Fibroblast of villous mesenchyme (primary cell): ENCODE measurements around the gene AARS1. TPM values are rescaled to one million over a fixed set of nuclear protein-coding genes. Genes with fewer than 3 reads are reported as not detected.
"Not testable (repeated sequence)": the region's sequence is repeated elsewhere in the genome, so short reads cannot be mapped to it uniquely, and the experiment has no call there.

ENCODE experiments used
- DNase-seq: peaks from one replicate; pipeline ENCODE4 v3.0.0-alpha.2; 2010; ENCODE audit warnings: low read depth
- H3K4me3 ChIP-seq: 2 replicates; pipeline ENCODE4 v1.5.1; 2011; ENCODE audit warnings: low read depth, mild to moderate bottlenecking, low read length
- total RNA-seq: library from RNA; depleted of rRNA; stranded (reverse); fragments of >200 nt; gene quantifications from 2 replicates; pipeline ENCODE4 v1.2.3, GENCODE V29; 2012
- TF ChIP-seq, protein P1 (sequence below): IDR thresholded peaks from 2 replicates; pipeline ENCODE4 v1.5.1; 2012; ENCODE audit warnings: low read depth, mild to moderate bottlenecking, low read length; ENCODE audit not compliant: insufficient read depth

The AARS1 gene
- total RNA-seq, 1 donor: 113 TPM

DNA sequence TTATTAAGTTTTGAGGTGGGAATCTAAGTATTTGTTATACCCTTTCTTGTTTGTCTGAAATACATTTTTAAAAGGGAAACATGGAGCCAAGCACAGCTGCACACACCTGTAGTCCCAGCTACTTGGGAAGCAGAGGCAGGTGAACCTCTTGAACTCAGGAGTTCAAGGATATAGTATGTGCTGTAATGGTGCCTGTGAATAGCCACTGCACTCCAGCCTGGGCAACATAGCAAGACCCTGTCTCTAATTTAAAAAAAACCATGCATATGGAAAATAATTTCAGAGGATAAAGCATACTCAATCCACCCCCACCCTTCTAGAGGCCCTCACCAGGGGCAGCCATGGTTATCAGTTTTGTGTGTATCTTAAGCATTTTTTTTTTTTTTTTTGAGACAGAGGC lies 6.3 kb upstream of the AARS1 start:
- H3K4me3 ChIP-seq: no peak overlapping the region
- no peak for DNase-seq
- TF ChIP-seq, protein P1, sequence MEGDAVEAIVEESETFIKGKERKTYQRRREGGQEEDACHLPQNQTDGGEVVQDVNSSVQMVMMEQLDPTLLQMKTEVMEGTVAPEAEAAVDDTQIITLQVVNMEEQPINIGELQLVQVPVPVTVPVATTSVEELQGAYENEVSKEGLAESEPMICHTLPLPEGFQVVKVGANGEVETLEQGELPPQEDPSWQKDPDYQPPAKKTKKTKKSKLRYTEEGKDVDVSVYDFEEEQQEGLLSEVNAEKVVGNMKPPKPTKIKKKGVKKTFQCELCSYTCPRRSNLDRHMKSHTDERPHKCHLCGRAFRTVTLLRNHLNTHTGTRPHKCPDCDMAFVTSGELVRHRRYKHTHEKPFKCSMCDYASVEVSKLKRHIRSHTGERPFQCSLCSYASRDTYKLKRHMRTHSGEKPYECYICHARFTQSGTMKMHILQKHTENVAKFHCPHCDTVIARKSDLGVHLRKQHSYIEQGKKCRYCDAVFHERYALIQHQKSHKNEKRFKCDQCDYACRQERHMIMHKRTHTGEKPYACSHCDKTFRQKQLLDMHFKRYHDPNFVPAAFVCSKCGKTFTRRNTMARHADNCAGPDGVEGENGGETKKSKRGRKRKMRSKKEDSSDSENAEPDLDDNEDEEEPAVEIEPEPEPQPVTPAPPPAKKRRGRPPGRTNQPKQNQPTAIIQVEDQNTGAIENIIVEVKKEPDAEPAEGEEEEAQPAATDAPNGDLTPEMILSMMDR: no peak

DNA sequence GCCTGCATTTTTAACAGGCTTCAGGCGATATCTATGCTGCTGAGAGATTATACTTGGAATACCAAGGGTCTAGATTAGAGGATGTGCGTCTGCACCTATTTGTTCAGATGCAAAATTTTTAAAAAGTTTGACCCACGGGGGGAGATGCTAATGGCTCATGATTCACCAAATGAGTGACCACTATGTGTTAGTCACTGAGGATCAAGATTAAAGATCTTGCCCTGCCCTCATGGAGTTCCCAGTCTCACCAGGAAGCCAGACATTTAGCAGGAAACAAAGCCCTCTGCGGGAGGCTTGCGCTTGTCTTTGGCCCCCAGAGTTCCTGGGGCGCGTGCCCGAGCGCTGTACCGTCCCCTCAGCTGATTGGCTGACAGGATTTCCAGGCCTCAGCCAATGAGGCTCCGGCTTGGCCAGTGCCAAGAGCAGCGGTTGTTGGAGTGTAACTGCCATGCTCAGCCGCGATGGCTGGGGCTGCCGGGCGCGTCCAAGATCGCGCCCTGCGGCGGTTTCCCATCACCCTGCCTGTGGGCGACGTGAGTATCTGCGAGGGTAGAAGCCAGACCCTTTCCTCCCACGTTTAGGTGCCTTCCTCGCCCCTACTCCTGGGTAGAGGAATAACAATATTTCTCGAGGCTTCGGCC lies 5.2 kb upstream of the AARS1 start:
- H3K4me3 ChIP-seq: no peak overlapping the region
- TF ChIP-seq, protein P1: no peak
- no peak for DNase-seq

DNA sequence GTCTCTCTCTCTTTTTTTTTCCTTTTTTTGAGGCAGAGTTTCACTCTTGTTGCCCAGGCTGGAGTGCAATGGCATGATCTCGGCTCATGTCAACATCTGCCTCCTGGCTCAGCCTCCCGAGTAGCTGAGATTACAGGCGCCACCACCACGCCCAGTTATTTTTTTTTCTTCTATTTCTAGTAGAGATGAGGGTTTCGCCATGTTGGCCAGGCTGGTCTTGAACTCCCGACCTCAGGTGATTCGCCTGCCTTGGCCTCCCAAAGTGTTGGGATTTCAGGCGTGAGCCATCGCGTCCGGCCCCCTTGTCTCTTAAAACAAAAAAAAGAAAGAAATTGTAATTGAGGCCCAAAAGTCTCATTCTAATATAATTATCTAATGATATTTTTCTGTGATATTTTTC lies 2.8 kb upstream of the AARS1 start:
- not testable (repeated sequence) for DNase-seq, H3K4me3 ChIP-seq

DNA sequence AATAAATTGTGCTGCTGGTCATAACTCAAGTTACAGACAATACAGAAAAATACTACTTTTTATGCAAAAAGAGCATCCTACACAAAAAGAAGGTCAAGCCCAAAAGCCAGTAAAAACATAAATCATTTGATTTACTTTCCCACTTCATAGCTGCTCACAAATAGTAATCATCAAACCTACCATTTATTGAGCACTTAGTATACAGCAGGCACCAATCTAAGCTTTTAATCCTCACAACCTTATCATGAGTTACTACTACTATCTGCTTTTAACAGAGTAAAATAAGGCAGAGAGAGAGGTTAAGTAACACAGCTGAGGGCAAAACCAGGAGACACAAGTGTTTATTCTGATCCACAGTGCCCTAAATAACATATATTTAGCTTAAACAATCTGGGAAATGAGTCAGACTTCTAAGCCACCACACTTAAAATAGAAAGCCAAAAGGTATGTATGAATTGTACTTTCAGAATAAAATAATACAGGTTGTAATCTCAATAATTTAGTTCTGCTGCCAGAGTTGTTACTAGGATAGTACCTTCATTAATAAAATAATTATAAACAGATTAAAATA lies 1.7 kb upstream of the AARS1 start:
- no peak overlapping the region for H3K4me3 ChIP-seq
- peak; percentile 61 for DNase-seq
- TF ChIP-seq, protein P1: no peak

DNA sequence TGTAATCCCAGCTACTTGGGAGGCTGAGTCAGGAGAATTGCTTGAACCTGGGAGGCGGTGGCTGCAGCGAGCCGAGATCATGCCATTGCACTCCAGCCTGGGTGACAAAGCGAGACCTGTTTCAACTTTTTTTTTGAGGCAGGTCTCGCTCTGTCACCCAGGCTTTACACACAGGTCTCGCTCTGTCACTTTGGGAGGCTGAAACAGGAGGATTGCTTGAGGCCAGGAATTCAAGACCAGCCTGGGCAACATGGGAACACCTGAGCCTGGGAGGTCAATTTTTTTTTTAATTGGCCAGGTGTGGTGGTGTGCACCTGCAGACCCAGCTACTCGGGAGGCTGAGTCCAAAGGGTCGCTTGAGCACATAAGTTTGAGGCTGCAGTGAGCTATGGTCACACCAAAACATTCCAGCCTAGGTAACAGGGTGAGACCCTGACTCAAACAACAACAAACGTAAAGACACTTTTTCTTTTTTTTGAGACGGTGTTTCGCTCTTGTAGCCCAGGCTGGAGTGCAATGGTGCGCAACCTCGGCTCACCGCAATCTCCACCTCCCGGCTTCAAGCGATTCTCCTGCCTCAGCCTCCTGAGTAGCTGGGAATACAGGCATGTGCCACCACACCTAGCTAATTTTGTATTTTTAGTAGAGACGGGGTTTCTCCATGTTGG lies 1.9 kb downstream of the AARS1 start:
- not testable (repeated sequence) for DNase-seq
- peak overlapping the region; percentile 77 for H3K4me3 ChIP-seq

DNA sequence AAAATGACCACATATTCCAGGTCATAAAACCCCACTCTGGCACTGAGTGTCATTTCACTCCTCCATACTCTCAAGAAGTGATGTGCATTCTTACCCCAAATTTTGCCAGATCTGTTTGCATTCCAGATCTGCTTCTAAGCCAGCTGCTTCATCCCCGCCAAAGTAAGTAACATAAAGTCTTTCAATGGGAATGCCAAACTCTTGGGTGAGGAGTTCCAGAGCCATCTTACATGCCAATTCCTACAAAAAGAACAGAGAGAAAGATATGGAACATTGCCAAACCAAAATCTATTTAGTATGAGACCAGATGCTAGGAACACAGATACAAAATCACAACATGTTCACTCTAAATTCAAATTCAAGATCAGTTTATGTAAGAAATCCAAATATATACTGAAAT lies 12.9 kb downstream of the AARS1 start:
- no peak for DNase-seq
- TF ChIP-seq, protein P1: no peak
- H3K4me3 ChIP-seq: no peak overlapping the region

DNA sequence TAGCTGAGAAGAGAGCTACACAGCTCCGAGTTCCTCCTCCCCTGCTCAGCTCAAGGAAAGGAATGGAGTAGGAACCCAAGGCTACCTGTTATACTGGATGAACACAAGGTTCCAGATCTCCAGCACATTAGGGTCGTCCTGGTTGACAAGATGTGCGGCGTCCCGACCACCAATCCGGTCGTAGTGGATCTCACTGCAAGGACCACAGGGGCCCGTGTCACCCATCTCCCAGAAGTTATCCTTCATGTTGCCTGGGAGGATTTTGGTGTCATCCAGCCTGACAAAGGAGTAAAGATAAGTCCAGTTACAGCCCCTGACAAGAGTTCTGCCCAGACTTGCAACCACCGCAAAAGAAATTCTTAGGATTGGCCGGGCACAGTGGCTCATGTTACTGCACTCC lies 17.6 kb downstream of the AARS1 start:
- no peak for DNase-seq
- TF ChIP-seq, protein P1: no peak
- H3K4me3 ChIP-seq: no peak overlapping the region

DNA sequence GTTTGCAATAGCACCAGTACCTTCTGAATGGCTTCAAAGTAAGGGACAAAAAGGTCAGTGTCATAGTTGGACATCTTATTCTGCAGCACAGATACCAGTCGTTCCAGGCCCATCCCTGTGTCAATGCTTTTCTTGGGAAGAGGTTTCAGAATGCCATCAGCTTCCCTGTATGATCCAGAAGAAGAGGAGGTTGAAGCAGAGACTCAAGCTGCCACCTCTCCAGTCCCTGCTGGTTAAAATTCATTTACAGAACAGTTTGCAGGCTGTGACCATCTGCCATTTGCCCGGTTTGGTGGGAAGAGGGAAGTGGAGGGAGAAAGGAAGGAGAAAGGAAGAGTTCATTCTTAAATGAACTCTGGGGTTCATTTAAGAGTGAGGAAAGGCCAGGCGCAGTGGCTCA lies 19.1 kb downstream of the AARS1 start:
- DNase-seq: no peak
- TF ChIP-seq, protein P1: no peak
- H3K4me3 ChIP-seq: no peak overlapping the region
